GM23248 (cell line): ENCODE data around the gene DNAJC7. TPM values are rescaled to one million over a fixed set of nuclear protein-coding genes. Genes with fewer than 3 reads are reported as not detected.

Experiments
- DNase-seq: peaks from one replicate; pipeline ENCODE4 v3.0.0-alpha.2; 2015
- H2AFZ ChIP-seq: fragments of 200-600 bp; sonication (generic); 2 replicates; pipeline ENCODE4 v1.6.1; 2016; ENCODE audit warnings: antibody characterized with exemption
- H3F3A ChIP-seq: fragments of 200-600 bp; sonication (generic); 2 replicates; pipeline ENCODE4 v1.6.1; 2016; ENCODE audit warnings: mild to moderate bottlenecking, antibody characterized with exemption, mixed run types; ENCODE audit not compliant: insufficient read depth
- H3K27ac ChIP-seq: fragments of 200-600 bp; sonication (generic); 2 replicates; pipeline ENCODE4 v1.5.1; 2016; ENCODE audit warnings: mild to moderate bottlenecking
- H3K27me3 ChIP-seq: fragments of 200-600 bp; sonication (generic); replicated peaks from 2 replicates; pipeline ENCODE4 v1.6.1; 2016; ENCODE audit warnings: mild to moderate bottlenecking; ENCODE audit not compliant: insufficient read depth
- H3K36me3 ChIP-seq: fragments of 200-600 bp; sonication (generic); 2 replicates; pipeline ENCODE4 v1.6.1; 2016; ENCODE audit warnings: low read depth, mild to moderate bottlenecking
- H3K4me1 ChIP-seq: fragments of 200-600 bp; sonication (generic); 2 replicates; pipeline ENCODE4 v1.6.1; 2016; ENCODE audit warnings: mild to moderate bottlenecking; ENCODE audit not compliant: insufficient read depth
- H3K4me2 ChIP-seq: fragments of 200-600 bp; sonication (generic); one replicate; pipeline ENCODE4 v1.6.1; 2016; ENCODE audit warnings: mild to moderate bottlenecking; ENCODE audit not compliant: unreplicated experiment
- H3K4me3 ChIP-seq: fragments of 200-600 bp; sonication (generic); 2 replicates; pipeline ENCODE4 v1.5.1; 2016; ENCODE audit warnings: mild to moderate bottlenecking
- H3K79me2 ChIP-seq: fragments of 200-600 bp; sonication (generic); 2 replicates; pipeline ENCODE4 v1.6.1; 2016; ENCODE audit warnings: mild to moderate bottlenecking; ENCODE audit not compliant: insufficient read depth
- H3K9ac ChIP-seq: fragments of 200-600 bp; sonication (generic); 2 replicates; pipeline ENCODE4 v1.6.1; 2016; ENCODE audit warnings: mild to moderate bottlenecking
- H3K9me2 ChIP-seq: fragments of 200-600 bp; sonication (generic); 2 replicates; pipeline ENCODE4 v1.6.1; 2016; ENCODE audit warnings: mixed run types, mild to moderate bottlenecking, moderate library complexity; ENCODE audit not compliant: insufficient read depth
- H3K9me3 ChIP-seq: fragments of 200-600 bp; sonication (generic); one replicate; pipeline ENCODE4 v1.6.1; 2017; ENCODE audit warnings: low read depth
- H4K20me1 ChIP-seq: fragments of 200-600 bp; sonication (generic); 2 replicates; pipeline ENCODE4 v1.6.0; 2016; ENCODE audit not compliant: insufficient read depth
- EZH2 ChIP-seq: fragments of 200-600 bp; sonication (generic); IDR thresholded peaks from 2 replicates; pipeline ENCODE4 v1.6.1; 2018; ENCODE audit warnings: antibody characterized with exemption, mild to moderate bottlenecking; ENCODE audit not compliant: insufficient read depth, poor library complexity, severe bottlenecking
- EZH2phosphoT487 ChIP-seq: fragments of 200-600 bp; sonication (generic); IDR thresholded peaks from 2 replicates; pipeline ENCODE4 v1.6.1; 2018; ENCODE audit warnings: antibody characterized with exemption, moderate library complexity, mild to moderate bottlenecking, low read depth; ENCODE audit not compliant: insufficient read depth
- WGBS, 2 experiments: methylation state at CpG; one replicate each; pipeline ENCODE4 v1.1.6; 2015 to 2017; ENCODE audit warnings: low lambda C conversion rate in 2 of 2, low coverage in 1 of 2; ENCODE audit errors: missing lambda C conversion rate in 2 of 2; 5-methylcytosine and 5-hydroxymethylcytosine counted together
- in situ Hi-C: fragments of 300-500 bp; cut with MboI; formaldehyde crosslinking; loops from 2 replicates; pipeline ENCODE4 v1.15.0; 2020
- polyA plus RNA-seq: library from polyadenylated mRNA; unstranded; fragments of >200 nt; fragmentation: Nextera tagmentation; extraction: Ambion mirVana; gene quantifications from 2 replicates; pipeline ENCODE4 v1.2.1, GENCODE V29; 2016
- total RNA-seq: library from RNA; depleted of rRNA; stranded (reverse); fragments of >200 nt; shearing (Covaris generic); gene quantifications from 2 replicates; pipeline ENCODE4 v1.2.3, GENCODE V29; 2014

Gene DNAJC7
- total and polyA plus RNA-seq, 2 experiments from 2014 or later = 61.6 to 73.5 TPM

DNA sequence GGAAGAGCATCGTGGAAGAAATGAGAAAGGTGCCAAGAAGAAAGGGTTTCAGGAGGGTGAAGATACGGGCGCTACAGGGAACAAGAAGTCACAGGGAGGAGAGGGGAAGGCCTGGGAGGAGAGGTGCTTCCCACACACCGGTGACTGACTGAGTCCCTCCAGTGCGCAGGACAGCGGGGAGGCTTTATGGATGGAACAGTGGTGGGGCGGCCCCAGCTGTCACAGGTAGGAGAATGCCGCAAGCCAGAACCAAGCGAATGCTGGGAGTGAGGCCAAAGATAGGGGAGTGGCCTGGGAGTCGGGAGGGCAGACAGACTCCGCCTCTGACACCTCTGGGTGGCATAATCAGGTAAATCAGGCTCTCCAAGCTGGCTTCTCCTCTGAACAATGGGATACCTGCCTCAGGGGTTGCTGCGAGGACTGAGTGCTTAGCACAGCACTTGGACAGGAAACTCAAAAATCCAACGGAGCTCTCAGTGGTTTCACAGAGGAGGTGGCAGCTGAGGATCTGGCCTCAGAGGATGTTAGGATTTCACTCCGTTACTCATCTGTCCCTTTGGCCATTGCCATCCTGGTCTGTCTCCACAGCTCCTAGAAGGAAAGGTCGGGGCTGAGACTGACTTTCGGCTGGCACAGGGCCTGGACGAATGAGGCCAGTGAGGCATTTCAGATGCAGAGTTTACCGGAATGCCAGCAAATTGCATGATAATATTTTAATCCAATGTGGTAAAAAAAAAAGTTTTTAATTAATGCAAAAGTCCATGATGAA lies 51.4 kb downstream of the DNAJC7 start:
- peak; percentile 79 for DNase-seq
- in situ Hi-C loops = loop anchor here (10.0 kb wide), 1 partner anchor 149 kb away; the partner anchor contains the start of gene DHX58

DNA sequence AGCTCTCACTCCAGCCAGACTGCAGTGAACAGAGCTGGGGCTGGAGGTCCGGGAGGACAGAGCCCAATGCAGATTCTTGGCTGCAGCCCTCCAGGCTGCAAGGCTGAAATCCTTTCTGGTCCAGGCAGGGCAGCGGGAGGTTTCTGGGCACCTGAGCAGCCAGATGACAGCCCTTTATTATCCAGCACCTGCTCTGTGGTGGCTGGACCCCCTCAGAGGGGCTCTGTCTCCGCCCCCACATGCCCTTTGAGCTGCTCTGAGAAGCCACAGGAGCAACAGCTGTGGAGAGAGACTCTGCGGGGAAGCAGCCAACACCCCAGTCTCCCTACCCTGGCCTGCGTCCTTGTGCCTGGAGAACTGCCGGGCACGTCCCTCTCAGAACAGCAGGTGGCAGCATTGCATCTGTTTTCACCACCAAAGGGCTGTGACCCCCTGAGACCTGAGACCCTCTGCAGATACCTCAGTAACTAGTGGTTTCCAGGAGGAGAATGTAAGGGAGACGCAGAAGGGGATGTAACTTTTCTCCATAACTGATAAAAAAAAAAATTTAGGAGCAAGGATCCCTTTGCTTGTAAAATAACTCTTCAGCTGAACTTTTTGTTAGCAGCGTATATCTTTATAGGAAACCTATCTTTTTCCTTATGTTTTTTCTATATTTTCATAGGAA lies 54.3 kb downstream of the DNAJC7 start:
- no peaks in the 10 kb centered on the region for H3K36me3 ChIP-seq
- no peaks in the 10 kb centered on the region for H3K9me2 ChIP-seq
- H3K4me3 ChIP-seq = no peak overlapping the region
- no peak overlapping the region for H3K9ac ChIP-seq
- H3K9me3 ChIP-seq = no peaks in the 10 kb centered on the region
- peaks cover 13% of the 10 kb centered on the region for H3K4me1 ChIP-seq
- no peaks in the 10 kb centered on the region for H4K20me1 ChIP-seq
- H2AFZ ChIP-seq = no peak overlapping the region
- DNase-seq = peak; percentile 74
- H3K27ac ChIP-seq = no peak overlapping the region
- WGBS, 2 experiments = 21 to 23% methylated on average over 9 of the region's 9 CpGs
- peaks cover 9% of the 10 kb centered on the region; the same call in 1 of the 2 replicates for H3F3A ChIP-seq
- in situ Hi-C loops = loop anchor here (10.0 kb wide), 1 partner anchor 152 kb away; the partner anchor contains the start of gene DHX58
- H3K79me2 ChIP-seq = peaks cover 12% of the 10 kb centered on the region
- TF ChIP-seq EZH2phosphoT487 (no peak), EZH2 (no peak)
- H3K4me2 ChIP-seq = no peak overlapping the region
- no peaks in the 10 kb centered on the region for H3K27me3 ChIP-seq

More for the DNA sequence above, 51.4 kb downstream of the DNAJC7 start:
- Histone ChIP-seq H3K4me1 (peaks cover 13% of the 10 kb centered on the region), H3K9me3 (no peaks in the 10 kb centered on the region), H3F3A (peaks cover 9% of the 10 kb centered on the region), H3K4me3 (peak overlapping the region; percentile 88), H3K27ac (peak overlapping the region; percentile 69), H3K9me2 (no peaks in the 10 kb centered on the region), H3K9ac (peak overlapping the region; percentile 95), H2AFZ (peak overlapping the region; percentile 87), H3K79me2 (peaks cover 42% of the 10 kb centered on the region), H4K20me1 (no peaks in the 10 kb centered on the region), H3K4me2 (peak overlapping the region; percentile 92), H3K27me3 (no peaks in the 10 kb centered on the region), H3K36me3 (peaks cover 4% of the 10 kb centered on the region; the same call in 1 of the 2 replicates)
- WGBS, 2 experiments = 10 to 11% methylated on average over 17 to 18 of the region's 18 CpGs
- TF ChIP-seq EZH2phosphoT487 (no peak), EZH2 (no peak)

DNA sequence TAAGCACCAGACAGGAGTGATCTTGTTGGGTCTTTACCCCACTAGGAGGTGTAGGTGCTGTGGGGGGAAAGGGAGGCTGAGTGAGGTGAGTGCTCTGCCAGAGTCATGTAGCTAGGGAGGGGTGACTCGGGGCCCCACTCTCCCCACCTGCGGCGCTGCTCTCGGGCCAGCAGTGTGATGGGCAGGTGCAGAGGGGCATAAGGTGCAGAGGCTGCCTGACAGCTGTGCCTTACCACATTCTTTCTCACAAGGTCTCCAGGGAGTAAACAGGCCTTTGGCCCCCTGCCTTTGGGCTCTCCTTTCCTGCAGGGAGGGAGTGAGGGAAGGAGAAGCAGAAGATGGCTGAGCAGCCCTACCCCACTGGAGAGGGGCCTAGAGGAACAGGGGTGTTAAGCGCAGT lies 55.1 kb downstream of the DNAJC7 start:
- 68 to 81% methylated on average over 5 of the region's 5 CpGs for WGBS, 2 experiments
- DNase-seq = no peak
- no peaks in the 10 kb centered on the region for H3K9me3 ChIP-seq

DNA sequence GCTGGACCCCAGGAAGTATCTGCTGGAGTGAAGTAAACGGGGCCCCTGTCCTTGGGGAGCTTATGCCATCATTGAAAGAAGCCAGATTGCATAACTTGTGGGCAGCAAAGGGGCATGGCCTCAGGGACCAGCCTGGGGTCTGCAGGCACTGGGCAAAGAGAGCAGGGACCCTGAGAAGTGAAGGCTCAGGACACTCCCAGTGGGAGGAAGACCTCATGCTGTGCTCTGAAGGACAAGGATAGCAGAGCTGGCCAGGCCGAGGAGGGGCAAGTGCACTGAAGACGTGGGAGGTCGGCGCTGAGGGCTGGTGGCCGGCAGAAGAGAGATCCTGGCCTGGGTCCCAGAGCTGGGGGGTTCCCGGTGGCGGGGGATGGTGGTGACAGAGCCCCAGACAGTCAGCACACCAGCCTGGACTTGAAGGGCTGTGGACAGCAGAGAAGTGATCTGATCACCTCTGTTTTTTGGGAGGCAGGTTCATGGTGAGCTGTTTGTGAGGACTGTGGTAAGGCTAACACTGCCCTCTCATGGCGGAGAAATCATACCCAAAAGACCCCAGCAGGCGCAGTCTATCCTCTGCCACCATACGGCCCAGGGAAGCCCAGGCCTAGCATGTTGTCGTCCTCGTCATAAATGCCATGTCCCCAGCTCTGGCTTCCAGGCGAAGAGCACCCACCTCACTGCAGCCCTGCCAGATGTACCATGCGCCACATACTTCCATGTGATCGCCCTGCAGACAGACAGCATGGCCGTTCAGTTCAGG lies 57.7 kb downstream of the DNAJC7 start:
- Histone ChIP-seq H3K27me3 (no peaks in the 10 kb centered on the region), H3K9me3 (no peaks in the 10 kb centered on the region), H3K4me2 (no peak overlapping the region), H3K4me1 (peaks cover 5% of the 10 kb centered on the region; the same call in 1 of the 2 replicates), H3K79me2 (no peaks in the 10 kb centered on the region), H3F3A (no peaks in the 10 kb centered on the region), H3K36me3 (no peaks in the 10 kb centered on the region), H3K9me2 (no peaks in the 10 kb centered on the region), H2AFZ (no peak overlapping the region), H4K20me1 (no peaks in the 10 kb centered on the region), H3K4me3 (no peak overlapping the region), H3K9ac (no peak overlapping the region), H3K27ac (no peak overlapping the region)
- TF ChIP-seq EZH2phosphoT487 = no peak
- TF ChIP-seq EZH2 = no peak
- in situ Hi-C loops = loop anchor here (10.0 kb wide), 1 partner anchor 155 kb away; the partner anchor contains the start of gene DHX58
- DNase-seq = peak; percentile 36
- 66 to 69% methylated on average over 15 to 17 of the region's 17 CpGs for WGBS, 2 experiments

More for the DNA sequence above, 55.1 kb downstream of the DNAJC7 start:
- Histone ChIP-seq H3F3A (peaks cover 9% of the 10 kb centered on the region; the same call in 1 of the 2 replicates), H3K79me2 (peaks cover 5% of the 10 kb centered on the region), H3K4me3 (no peak overlapping the region), H3K9me2 (no peaks in the 10 kb centered on the region), H2AFZ (no peak overlapping the region), H3K36me3 (no peaks in the 10 kb centered on the region), H3K27ac (no peak overlapping the region), H3K9ac (no peak overlapping the region), H3K4me1 (peaks cover 15% of the 10 kb centered on the region), H3K27me3 (no peaks in the 10 kb centered on the region), H4K20me1 (no peaks in the 10 kb centered on the region), H3K4me2 (no peak overlapping the region)
- TF ChIP-seq EZH2phosphoT487 = no peak
- in situ Hi-C loops = loop anchor here (10.0 kb wide), 1 partner anchor 153 kb away; the partner anchor contains the start of gene DHX58
